Measurements from ENCODE around the gene OR2A7. TPM values are rescaled to one million over a fixed set of nuclear protein-coding genes. Genes with fewer than 3 reads are reported as not detected.
A peak's percentile ranks its signal among the peaks of the same experiment; 100 is the strongest.
"Not testable (repeated sequence)": the region's sequence is repeated elsewhere in the genome, so short reads cannot be mapped to it uniquely, and the experiment has no call there.

Gene OR2A7
- polyA plus RNA-seq, 2 of the 4 experiments (the other 2 are of a cell fraction): not detected

DNA sequence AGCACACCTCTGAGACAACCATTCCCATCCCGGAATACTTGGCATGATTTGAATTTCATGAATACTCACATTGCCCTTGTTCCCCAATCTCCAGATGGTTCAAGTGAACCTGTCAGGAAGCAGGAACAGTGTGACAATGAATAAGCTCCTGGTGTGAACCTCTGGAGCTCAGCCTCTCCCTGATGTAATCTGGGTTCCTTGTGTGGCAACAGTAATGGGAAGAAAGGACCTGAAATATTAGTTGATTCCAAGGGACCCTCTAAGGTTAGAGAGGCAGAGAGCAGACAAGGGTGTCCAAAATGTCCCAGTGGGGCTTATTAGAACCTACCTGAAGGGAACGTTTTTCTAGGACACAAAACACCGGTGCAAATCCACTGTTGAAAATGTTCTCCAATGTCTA is 8.5 kb downstream of the OR2A7 start:
- POLR2A ChIA-PET: no interaction called here
- H3K4me3 ChIP-seq: no peak overlapping the region
- H3K9me3 ChIP-seq: no peaks in the 10 kb centered on the region
- FAIRE-seq (no peak), DNase-seq (ENCODE audit: low read depth in 1 of 2, low spot score in 1 of 2) (peak in 1 of 2 experiments; percentile 7), ATAC-seq (no peak; a peak in 1 of 6 replicates)
- no peaks in the 10 kb centered on the region for H3K4me1 ChIP-seq
- H3K27ac ChIP-seq: no peak overlapping the region
- 34% methylated on average over 3 of the region's 3 CpGs for WGBS (ENCODE audit: missing lambda C conversion rate)
- H3K4me2 ChIP-seq: no peak overlapping the region
- TF ChIP-seq USF2 (IDR thresholded peaks at IDR 0.05) (no peak), EHF (CRISPR knock-in tag; IDR thresholded peaks at IDR 0.05) (no peak), MYC (IDR thresholded peaks at IDR 0.05; ENCODE audit: borderline replicate concordance, low read length) (no peak), NR3C1 (IDR thresholded peaks at IDR 0.05) (no peak), EP300 (IDR thresholded peaks at IDR 0.05) (no peak), RCOR1 (IDR thresholded peaks at IDR 0.05; ENCODE audit: low read depth, low read length) (no peak)
- TF ChIP-seq, protein P1, sequence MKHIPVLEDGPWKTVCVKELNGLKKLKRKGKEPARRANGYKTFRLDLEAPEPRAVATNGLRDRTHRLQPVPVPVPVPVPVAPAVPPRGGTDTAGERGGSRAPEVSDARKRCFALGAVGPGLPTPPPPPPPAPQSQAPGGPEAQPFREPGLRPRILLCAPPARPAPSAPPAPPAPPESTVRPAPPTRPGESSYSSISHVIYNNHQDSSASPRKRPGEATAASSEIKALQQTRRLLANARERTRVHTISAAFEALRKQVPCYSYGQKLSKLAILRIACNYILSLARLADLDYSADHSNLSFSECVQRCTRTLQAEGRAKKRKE (CRISPR knock-in tag; IDR thresholded peaks at IDR 0.05; ENCODE audit: low read depth): no peak
- TF ChIP-seq, protein P2, sequence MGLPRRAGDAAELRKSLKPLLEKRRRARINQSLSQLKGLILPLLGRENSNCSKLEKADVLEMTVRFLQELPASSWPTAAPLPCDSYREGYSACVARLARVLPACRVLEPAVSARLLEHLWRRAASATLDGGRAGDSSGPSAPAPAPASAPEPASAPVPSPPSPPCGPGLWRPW (IDR thresholded peaks at IDR 0.05): no peak
- CTCF ChIA-PET: interaction anchor here (1.4 kb wide), 1 partner anchor 135 kb away, joined by 4 read pairs; no protein-coding TSS in a partner anchor

DNA sequence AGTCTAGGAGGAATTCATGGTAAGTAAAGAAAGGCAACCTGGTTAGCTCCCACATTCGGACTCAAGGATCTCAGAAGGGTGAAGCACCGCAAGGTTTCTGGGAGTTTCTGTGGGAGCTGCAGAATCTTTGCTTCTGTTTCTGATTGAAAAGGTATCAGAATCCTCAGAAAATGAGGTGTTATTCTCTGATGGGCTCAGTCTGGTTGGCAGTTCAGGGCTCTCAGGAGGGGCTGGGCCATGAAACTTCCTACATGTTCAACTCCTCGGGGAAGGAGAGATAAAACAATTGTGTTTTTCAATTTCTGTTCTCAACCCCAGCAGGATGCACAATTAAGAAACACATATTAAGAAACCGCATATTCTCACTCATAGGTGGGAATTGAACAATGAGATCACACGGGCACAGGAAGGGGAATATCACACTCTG is 9.1 kb downstream of the OR2A7 start:
- no peak overlapping the region for H3K4me2 ChIP-seq
- DNase-seq (ENCODE audit: low read depth in 1 of 2, low spot score in 1 of 2) (no peak), ATAC-seq (no peak), FAIRE-seq (no peak)
- H3K9me3 ChIP-seq: no peaks in the 10 kb centered on the region
- ChIA-PET CTCF (interaction anchor here (1.4 kb wide), 1 partner anchor 136 kb away, joined by 4 read pairs; no protein-coding TSS in a partner anchor), POLR2A (no interaction called here)
- TF ChIP-seq EP300 (IDR thresholded peaks at IDR 0.05): no peak
- TF ChIP-seq JUN (IDR thresholded peaks at IDR 0.05): no peak
- no peak for TF ChIP-seq CBX2 (IDR thresholded peaks at IDR 0.05; ENCODE audit: borderline replicate concordance, low read depth)
- TF ChIP-seq FOXS1 (CRISPR knock-in tag; IDR thresholded peaks at IDR 0.05): no peak
- TF ChIP-seq HDAC2 (IDR thresholded peaks at IDR 0.05): no peak
- TF ChIP-seq KDM1A (IDR thresholded peaks at IDR 0.05; ENCODE audit: low read depth): no peak
- no peak for TF ChIP-seq SMC3 (IDR thresholded peaks at IDR 0.05)
- no peak for TF ChIP-seq POLR2AphosphoS2 (conservative IDR thresholded peaks at IDR 0.05; ENCODE audit: low read length)
- TF ChIP-seq, protein P3, sequence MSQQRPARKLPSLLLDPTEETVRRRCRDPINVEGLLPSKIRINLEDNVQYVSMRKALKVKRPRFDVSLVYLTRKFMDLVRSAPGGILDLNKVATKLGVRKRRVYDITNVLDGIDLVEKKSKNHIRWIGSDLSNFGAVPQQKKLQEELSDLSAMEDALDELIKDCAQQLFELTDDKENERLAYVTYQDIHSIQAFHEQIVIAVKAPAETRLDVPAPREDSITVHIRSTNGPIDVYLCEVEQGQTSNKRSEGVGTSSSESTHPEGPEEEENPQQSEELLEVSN (IDR thresholded peaks at IDR 0.05; ENCODE audit: borderline replicate concordance, low read depth): no peak
- TF ChIP-seq CBX8 (IDR thresholded peaks at IDR 0.05): no peak
- TF ChIP-seq, protein P4, sequence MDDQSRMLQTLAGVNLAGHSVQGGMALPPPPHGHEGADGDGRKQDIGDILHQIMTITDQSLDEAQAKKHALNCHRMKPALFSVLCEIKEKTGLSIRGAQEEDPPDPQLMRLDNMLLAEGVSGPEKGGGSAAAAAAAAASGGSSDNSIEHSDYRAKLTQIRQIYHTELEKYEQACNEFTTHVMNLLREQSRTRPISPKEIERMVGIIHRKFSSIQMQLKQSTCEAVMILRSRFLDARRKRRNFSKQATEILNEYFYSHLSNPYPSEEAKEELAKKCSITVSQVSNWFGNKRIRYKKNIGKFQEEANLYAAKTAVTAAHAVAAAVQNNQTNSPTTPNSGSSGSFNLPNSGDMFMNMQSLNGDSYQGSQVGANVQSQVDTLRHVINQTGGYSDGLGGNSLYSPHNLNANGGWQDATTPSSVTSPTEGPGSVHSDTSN (IDR thresholded peaks at IDR 0.05): no peak
- H3K4me3 ChIP-seq: no peak overlapping the region
- H3K27ac ChIP-seq: no peak overlapping the region
- H3K4me1 ChIP-seq: no peaks in the 10 kb centered on the region
- 48% methylated on average over 5 of the region's 5 CpGs for WGBS (ENCODE audit: missing lambda C conversion rate)

GRCh38 chr7:144252307-144252706 is 12.3 kb downstream of the OR2A7 start:
- ATAC-seq; H3K4me1 ChIP-seq; CTCF ChIA-PET; H3K27ac ChIP-seq; H3K4me3 ChIP-seq; POLR2A ChIA-PET; H3K9me3 ChIP-seq; H3K4me2 ChIP-seq; DNase-seq (ENCODE audit: low read depth in 1 of 2, low spot score in 1 of 2): not testable (repeated sequence)
- no CpG with 5 or more reads among the region's 4 CpGs for WGBS (ENCODE audit: missing lambda C conversion rate)
- peak; percentile 56 for FAIRE-seq

DNA sequence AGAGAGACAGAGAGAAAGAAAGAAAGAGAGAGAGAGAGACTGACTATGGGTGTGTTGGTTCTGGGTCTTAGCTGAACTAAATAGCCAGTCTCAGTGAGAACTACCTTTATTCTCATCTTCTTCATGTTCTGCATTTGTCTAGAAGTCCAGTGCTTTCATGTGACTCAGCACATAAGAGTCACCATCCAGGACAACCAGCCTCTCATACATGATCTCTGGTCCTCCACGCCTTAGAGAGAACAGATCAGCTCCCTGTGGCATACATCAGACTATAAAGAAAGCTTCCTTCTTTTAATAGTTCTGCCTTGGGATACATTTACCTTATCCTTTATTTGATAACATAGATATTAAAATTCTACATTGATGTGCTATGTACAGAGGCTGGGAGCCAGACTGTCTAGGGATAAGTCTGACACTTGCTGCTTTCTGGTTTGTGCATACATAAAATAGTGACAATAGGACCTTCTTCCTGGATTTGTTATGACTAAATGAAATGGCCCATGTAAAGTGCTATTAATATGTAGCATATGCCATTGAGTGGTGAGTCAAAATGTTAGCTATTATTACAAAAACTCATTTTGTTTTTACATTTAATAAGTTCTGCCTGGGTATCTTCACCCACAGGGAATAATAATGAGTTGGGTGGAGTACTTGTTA is 16.8 kb downstream of the OR2A7 start:
- H3K4me3 ChIP-seq; H3K4me1 ChIP-seq; FAIRE-seq; DNase-seq (ENCODE audit: low read depth in 1 of 2, low spot score in 1 of 2); POLR2A ChIA-PET; H3K9me3 ChIP-seq; H3K4me2 ChIP-seq; CTCF ChIA-PET; H3K27ac ChIP-seq: not testable (repeated sequence)
- ATAC-seq: 0 out of 6 replicates have a peak, but pooled peaks of 1 of the 2 experiments have one; percentile 26
- WGBS (ENCODE audit: missing lambda C conversion rate): no CpG with 5 or more reads among the region's 1 CpG

GRCh38 chr7:144246967-144247366 is 17.6 kb downstream of the OR2A7 start:
- DNase-seq (ENCODE audit: low read depth in 1 of 2, low spot score in 1 of 2); POLR2A ChIA-PET; H3K27ac ChIP-seq; H3K9me3 ChIP-seq; H3K4me1 ChIP-seq; ATAC-seq; H3K4me2 ChIP-seq; CTCF ChIA-PET; H3K4me3 ChIP-seq; FAIRE-seq: not testable (repeated sequence)
- no CpG with 5 or more reads among the region's 5 CpGs for WGBS (ENCODE audit: missing lambda C conversion rate)

- H3K27ac ChIP-seq; H3K4me3 ChIP-seq; DNase-seq (ENCODE audit: low read depth in 1 of 2, low spot score in 1 of 2); H3K4me1 ChIP-seq; POLR2A ChIA-PET; H3K4me2 ChIP-seq; H3K9me3 ChIP-seq; CTCF ChIA-PET; FAIRE-seq: not testable (repeated sequence)
- no CpG with 5 or more reads among the region's 2 CpGs for WGBS (ENCODE audit: missing lambda C conversion rate)
- ATAC-seq: peak in 1 of 2 experiments; percentile 43; a peak in 2 of 6 replicates
These were observed 19.2 kb downstream of the OR2A7 start for GRCh38 chr7:144245372-144245771.

GRCh38 chr7:144239365-144239764 is 25.2 kb downstream of the OR2A7 start, which contains the start of gene OR2A42:
Gene OR2A42 (minus strand): TSS chr7:144239605. CDS start chr7:144232843, 6,762 bp downstream.
- H3K4me2 ChIP-seq; H3K9me3 ChIP-seq; CTCF ChIA-PET; FAIRE-seq; ATAC-seq; DNase-seq (ENCODE audit: low read depth in 1 of 2, low spot score in 1 of 2); H3K4me3 ChIP-seq; H3K27ac ChIP-seq; H3K4me1 ChIP-seq; POLR2A ChIA-PET: not testable (repeated sequence)
- WGBS (ENCODE audit: missing lambda C conversion rate): 15% methylated on average over 1 of the region's 2 CpGs
